NT2/D1 (cell line): Measurements from ENCODE around the gene ERFE.

Experiments used
- SUZ12 ChIP-seq: IDR thresholded peaks from 2 replicates; pipeline ENCODE4 v1.6.1; 2011; ENCODE audit not compliant: insufficient read length, insufficient read depth; ENCODE audit errors: extremely low read depth
- YY1 ChIP-seq: IDR thresholded peaks from 2 replicates; pipeline ENCODE4 v1.6.1; 2011; ENCODE audit not compliant: insufficient read length, insufficient read depth
- ZNF274 ChIP-seq: IDR thresholded peaks from 2 replicates; pipeline ENCODE4 v1.6.1; 2011; ENCODE audit warnings: mild to moderate bottlenecking, low read depth, low read length

GRCh38 chr2:238146884-238147544, 11.8 kb upstream of the ERFE start:
- TF ChIP-seq ZNF274, result no peak
- TF ChIP-seq YY1, result no peak
- TF ChIP-seq SUZ12, result no peak
